NCI-H2107 treated with DMSO at 0.1 percent for 48 hours (cell line): Measurements from ENCODE around the gene AFF3.

Experiments
- DNase-seq: peaks from one replicate; lab custom pipeline; 2025; ENCODE audit not compliant: unreplicated experiment; lab: John Stamatoyannopoulos, UW

Gene AFF3

DNA sequence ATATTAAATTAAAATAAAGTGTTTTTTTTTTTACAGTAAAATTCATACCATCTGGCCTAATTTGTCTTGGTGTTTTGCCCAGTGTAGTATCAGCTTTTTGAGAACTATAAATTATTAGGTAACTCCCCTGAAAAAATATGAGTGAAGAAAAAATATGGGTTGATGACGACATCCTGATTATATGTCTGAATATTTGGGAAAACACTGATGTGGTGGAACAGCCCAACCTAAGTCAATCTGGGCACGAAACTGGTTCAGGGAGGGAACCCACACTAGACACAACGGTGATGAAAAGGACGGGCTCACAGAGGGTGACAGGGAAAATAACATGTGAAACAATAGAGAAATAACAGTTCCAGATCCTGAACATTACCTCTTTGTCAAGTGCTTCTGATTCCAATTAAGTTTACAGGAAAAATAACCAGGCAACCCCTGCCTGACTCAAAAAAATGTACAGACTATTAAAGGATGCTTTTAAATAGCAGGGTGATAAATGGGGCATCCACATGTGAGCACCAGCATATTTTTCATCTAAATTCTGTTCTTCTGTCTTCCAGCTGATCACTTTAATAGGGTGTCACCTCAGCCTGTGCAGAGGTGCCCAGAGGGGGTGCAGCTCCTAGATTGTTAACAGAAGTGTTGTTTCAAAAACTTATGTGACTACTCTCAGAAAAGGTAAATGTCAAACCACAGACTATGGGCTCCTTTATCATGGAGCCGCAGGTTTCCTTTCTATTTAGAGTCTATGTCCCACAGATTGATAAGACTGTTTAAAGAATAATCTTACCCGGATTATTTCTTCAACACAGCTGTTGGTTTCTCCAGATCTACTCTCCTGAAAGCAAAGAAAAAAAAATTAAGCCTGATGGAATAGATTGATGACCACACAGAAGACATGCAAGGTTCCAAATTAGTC, 305.4 kb downstream of the AFF3 start:
- DNase-seq = no peak

DNA sequence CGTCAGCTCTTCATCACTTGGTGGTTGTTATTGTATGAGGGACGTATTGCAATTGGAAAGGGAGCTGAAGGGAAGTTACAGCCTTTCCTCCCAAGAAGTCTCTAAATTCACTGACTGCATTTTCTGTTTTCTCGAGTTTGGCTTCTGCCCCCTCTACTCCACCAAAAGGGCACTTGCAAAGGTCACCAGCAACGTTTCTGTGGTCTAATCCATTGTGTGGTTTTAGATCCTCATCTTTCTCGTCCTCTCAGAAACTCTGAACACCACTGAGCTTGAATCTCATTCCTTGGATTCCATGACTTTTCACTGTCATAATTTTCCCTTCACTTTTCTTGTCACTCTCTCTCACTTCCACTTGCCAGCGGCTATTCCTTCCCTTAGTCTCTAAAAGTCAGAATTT, 308.0 kb downstream of the AFF3 start:
- DNase-seq = no peak

DNA sequence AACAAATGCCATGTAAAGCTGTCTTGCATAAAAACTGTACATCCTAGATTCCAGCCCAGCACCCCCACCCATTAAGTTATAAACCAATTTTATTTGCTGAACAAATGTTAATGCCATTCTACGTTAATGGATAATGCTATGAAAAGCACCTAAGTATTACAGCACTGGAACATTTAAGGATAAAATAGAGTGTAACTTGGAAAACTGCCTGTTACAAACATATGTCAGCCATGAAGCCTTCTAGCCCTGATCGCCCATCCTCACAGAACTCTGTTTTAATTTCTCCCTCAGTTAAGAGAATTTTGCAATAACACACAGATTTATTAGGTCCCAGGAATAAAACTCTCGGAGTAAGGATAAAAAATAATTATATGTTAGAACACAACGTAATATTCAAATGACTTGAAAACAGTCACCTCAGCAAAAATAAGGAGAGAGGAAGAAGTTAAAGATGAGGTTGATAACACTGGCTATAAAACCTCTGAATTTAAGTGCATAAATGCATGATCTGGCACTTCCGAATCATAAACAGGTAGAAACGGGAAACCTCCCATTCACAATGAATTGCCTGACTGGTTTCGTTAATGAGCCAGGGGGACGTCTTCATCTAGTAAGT, 308.7 kb downstream of the AFF3 start:
- no peak for DNase-seq

DNA sequence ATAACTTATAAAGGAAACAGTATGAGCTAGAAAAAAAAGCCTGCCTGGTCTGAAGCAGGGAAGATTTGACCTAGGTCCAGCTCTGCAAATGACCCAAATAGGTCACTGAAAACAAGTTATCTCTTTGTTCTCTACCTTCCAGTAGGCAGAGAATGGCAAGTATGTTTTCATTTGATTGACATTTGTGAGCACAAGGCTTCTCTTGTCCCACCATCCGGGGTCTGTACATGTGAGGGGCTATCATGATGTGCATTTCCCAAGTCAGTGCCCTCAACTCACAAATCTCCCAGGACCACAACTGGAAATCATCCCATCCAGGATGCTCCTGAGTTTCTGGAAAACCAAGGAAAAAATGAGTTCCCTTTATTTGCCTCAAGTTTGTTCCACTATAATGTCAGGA, 309.5 kb downstream of the AFF3 start:
- DNase-seq = no peak

DNA sequence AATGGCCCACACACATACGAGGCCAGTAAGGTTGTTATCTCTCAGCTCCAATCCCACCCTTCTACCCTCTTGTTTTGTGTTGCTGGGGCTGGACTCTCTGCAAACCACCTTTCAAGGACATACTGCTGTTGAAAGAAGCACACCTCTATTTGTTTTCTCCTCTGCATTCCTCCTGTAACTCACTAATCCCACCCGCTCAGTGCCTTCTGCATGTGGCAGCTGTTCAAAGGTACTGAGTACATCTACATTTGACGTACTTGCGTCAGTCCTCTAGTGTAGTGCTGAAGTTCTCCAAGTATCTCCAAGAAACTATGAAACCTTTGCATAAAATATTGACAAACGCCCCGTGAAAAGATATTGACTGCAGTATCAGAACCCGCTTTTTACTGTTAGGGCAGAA, 310.6 kb downstream of the AFF3 start:
- no peak for DNase-seq

DNA sequence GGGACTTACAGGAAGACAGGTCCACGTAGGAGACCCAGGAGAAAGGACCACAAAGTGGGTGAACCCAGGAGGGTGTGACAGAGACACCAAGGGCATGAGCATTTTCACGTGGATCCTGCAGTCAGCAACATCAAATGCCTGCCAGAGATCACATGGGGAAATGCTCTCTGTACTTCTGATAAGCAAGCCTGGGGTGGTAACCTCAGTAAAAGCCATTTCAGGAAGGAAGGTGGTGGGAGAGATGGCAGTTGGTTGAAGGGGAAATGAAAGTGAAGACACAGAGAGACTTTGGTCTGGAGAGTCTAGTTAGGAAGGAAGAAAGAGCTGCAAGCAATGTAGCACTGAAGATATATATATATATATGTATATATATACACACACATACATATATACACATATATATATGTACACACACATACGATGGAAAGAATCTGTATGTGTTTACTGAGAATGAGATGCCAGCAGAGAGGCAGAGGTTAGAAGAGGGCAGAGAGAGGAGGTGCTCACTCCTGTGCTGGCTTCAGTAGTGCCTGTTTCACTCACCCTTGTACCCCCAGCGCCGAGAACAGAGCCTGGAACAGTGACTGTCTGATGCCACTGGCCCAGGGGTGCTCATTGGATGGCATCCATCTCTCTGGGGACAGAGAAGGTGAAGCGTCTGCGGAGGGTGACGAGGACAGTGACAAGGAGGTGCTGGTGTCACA, 314.9 kb downstream of the AFF3 start:
- DNase-seq = no peak

DNA sequence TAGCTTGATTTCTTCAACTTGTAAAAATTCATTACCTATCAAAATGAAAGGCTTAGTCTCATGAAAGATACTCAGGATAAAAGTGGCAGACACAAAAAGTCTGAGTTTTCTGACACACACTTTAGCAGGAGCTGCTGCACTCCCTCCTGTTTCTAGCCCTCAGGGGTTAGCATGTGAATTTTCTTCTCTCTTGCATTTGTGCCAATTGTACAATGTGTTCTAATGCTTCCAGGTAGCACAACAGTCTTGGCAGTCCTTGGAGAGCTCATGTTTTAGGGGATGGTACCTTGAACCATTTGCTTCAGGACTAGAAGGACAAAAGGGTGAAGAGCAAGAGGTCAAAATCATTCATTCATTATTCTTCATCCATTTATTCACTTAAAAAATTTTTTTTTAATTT, 316.8 kb downstream of the AFF3 start:
- no peak for DNase-seq

DNA sequence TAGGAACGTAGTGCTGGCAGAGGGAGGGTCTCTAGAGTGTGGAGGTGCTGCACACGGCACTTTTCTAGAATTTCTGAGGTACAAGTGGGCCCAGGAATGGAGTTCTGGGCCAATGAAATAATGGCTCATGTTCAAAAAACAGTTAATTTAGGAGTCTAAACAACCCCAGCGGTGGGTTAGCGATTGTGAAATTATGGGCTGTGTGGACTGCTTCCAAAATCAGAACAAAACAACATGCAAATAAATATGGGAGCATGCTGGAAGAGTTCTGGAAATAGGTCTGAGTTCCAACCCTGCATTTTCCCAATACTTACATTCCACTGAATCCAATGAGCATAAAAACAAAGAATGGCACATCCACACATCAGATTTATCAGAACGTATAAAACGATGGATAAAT, 317.6 kb downstream of the AFF3 start:
- DNase-seq = no peak

DNA sequence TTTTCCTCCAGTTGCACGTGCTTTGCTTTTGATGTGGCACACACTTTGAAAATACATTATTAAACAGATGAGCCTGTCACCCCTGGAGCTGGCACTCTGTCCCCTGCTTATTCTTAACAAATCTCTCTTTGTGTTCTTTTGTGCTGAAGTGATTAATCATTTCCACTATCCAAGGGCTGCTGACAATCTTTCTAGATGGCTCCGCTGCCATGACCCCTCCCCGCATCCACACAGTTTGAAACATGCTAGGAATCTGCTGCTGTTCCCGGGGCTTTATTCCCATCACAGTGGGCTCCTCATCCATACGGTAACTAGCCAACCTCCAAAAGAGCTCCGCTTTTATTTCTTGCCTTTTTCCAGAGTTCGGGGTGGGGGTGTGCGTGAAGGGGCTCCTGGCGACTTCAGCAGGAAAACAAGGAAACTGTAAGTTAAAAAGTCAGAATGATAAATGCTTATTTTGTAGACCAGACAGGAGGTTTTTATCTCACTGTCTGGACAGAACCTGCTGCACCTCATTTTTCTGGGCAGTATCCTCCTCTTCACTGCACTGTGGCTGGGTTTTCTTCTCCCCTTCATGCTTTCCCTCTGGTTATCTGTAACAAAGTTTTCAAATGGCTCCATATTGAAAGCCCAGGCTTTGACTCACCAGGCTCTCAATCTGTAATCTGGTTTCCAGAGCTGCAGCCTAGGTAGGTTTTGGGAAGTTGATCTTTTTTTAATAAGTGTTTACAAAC, 319.7 kb downstream of the AFF3 start:
- no peak for DNase-seq

DNA sequence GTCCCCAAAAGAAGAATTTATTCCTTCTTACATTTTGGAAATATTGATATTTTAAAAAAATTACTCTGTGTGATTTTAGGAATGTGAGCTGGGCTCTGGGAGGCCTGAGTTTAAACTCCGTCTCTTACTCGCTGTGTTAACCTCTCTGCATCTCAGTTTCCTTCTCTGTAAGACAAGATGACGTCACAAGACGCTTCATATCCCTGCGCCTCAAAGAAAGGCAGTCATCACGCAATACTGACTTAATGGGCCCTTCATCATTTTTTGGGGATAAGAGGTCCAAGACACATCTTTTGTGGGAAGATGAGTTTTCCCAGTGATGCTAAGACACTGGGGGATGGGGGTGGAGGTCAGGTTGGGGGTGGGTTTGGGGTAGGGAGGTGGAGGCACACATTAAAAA, 320.4 kb downstream of the AFF3 start:
- no peak for DNase-seq

DNA sequence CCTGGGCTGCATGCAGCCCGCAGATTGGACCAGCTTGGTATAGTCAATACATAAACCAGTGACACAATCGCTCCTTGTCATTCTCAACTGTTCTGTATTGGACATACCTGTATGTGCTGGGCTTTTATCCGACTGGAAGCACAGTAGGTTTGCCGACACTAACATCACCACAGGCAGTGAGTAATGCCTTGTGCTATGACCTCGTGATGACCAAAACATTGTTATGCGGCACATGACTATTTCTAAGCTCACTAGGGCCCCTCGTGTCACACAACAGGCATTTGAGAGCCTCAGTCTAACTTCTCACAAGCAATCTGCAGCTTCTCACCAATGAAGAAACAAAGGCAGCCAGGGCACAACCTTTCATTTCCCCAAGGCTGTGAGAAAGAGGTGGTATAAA, 320.8 kb downstream of the AFF3 start:
- DNase-seq = no peak

DNA sequence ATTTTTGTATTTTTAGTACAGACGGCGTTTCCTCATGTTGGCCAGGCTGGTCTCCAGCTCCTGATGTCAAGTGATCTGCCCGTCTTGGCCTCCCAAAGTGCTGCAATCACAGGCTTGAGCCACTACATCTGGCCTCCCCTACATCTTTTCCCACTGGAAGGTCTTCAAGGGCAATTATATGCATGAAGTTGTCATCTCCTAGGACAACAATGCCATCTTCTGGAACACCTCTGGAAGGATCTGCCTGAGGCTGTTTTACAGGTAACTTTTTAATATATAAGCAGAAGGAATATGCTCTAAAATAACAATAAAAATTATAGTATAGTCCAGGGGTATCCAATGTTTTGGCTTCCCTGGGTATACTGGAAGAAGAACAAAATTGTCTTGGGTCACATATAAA, 321.4 kb downstream of the AFF3 start:
- no peak for DNase-seq

DNA sequence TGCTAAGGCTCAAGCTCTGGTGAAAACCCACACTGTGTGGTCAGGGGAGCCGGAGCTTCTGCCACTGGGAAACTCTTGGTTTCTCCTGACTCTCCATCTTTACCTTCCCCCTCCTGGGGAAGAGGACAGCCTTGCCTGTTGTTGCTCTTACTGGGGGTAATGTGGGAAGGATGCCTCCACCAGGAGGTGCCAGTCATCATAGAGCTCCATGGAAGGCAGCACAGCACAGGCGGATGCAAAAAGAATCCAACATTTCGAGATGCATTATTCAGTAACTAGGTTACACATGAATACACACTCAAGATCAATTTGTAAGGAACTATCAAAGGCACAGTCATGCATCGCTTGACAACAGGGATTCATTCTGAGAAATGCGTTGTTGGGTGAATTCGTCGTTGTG, 322.6 kb downstream of the AFF3 start:
- peak; percentile 68 for DNase-seq

DNA sequence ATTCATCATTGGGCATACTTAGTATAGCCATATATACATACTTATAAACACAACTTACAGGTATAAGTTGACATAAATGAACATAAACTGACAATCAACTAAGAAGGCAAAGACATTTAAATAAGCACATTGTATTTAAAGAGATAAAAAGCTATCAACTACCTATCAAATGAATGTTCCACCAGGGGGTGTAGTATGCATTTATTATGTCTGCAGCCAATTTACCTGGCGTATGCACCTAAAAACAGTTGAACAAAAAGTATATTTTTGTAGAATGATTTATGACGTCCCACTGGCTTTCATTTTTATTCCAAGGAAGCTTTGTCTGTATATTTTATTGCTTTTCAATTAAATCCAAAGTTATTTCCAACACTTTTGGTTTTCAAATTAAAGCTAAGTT, 323.5 kb downstream of the AFF3 start:
- DNase-seq = no peak

DNA sequence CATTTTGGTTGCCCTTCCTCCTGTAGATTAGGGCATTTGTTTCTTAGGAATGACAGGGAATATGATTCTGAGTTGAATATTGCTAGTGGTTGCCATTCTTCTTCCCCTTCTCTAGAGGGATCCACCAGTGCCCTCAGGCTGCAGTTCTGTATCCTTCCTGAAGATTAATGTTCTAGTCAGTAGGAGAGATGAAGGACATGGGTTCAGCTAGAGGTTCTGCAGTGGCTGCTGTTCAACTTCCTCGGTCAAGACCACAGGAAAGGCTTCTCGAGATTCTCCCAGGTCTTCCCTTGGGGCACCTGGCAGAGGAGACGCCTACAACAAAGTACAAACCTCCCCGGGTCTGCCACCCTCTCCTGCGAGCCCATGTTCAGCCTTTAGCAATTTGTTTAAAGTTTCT, 325.5 kb downstream of the AFF3 start:
- no peak for DNase-seq

DNA sequence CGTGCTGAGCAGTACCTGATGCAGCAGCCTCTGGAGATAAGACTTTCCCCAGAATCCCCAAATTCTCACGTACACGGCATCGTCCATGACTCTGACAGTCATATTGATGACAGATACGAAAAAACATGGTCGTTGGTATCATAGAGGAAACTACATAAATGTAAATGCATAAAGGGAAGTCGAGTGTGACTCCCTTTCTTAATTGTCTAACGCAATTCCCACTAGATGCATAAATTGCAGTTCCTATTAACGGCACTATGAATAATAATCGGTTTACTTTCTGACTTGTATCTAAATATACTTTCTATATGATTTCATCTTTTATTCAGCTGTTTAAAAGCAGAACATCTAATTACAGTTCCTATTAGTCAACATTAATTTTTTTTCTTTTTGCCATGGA, 330.0 kb downstream of the AFF3 start:
- DNase-seq = no peak

DNA sequence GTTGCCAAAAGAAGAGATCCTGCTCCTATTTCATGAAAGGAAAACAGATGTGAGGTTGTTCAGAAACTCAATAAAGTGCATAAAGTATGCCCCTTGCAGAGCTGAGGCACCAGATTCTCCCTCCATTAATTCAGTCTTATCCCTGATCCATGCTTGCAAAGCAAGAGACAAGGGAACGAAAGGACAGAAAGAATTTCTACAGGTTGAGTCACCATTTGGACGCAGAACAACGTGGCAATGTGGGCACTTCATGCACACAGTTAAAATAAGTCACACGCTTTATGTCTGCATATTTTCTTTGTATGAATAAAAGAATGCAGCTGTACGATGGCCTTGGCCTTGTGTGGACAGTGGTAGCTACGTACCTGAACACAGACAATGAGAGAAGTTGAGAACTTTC, 330.8 kb downstream of the AFF3 start:
- DNase-seq = no peak

DNA sequence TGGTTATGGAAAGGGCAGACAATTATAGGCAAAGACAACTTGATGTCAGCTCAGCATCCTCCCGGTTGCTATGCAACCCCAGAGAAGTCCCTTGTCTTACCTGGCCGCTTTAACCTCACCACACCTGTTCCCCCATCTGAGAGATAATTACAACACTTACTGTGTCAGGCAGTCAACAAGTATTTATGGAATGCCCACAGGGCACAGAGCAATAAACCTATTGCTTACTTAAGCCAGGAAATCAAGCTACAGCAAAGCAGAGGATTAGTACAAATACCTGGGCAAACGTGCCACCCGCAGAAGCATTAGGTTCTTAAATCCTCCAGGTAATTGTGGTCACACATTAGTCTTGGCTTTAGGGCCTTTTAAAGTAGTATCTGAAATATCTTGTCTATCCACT, 332.2 kb downstream of the AFF3 start:
- peak; percentile 13 for DNase-seq

DNA sequence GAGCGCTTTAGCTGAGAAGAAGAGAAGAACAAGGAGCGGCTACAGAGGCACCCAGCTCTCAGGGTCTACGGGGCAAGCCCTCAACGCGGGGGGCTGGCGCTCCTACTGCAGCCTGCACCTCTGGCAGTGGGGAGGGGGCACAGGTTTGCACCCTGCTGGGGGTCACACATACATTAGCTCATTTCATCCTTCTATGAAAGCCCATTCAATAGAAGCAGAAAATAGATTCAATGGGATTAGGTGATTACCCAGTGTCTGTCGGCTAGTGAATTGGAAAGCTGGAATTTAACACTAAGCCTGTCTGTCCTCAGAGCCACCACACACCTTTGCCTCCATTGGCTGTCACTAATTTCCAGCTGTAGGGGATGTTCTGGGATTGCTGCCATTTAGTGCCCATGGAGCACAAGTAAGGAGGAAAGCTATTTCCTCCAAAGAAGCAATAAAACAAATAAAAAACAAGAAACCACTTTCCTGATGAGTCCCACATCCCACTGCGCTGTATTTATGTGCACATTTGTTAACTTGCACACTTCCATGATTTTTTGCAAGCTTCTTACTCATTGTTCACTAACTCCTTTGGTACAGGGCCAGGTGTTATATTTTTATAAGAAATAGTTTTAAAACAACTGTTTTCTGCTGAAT, 333.0 kb downstream of the AFF3 start:
- DNase-seq = no peak

DNA sequence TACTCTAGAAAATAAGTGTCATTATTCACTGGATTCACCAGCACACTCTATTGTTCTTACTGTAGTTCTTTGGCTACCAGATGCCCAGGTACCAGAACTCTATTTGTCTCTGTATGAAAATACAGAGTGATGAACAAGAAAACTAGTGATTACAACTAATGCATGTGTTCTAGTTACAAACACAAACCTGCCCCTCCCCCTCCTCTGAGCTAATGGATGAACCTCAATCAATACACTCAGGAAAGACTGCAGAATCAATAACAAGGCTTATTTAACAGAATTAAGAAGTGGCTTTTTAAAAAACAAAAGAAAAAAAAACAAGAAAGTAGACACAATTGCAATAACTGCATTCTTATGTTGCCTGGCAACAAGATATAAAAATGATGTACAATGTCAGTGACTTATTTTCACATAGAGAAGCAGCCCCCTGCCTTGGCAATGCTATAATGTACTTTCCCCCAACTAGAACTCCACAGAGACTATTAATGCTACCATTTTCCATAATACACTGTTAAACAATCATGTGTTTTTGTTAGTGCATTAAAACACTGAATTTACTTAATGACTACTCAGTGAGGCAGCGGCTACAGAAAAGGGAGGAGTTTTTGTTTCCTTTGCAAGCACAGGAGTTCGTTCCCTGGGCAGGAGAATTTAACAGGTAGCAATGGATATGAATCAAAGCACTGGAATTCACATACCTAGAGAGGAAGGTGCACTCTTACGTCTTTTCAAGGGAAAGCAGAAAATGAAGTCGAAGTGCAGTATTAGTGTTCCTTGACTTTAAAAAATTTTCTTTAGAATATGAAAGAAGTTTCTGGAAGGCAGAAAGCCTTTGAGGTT, 333.8 kb downstream of the AFF3 start:
- DNase-seq = no peak
